ENCODE results near the gene HDAC4.

The HDAC4 gene

DNA sequence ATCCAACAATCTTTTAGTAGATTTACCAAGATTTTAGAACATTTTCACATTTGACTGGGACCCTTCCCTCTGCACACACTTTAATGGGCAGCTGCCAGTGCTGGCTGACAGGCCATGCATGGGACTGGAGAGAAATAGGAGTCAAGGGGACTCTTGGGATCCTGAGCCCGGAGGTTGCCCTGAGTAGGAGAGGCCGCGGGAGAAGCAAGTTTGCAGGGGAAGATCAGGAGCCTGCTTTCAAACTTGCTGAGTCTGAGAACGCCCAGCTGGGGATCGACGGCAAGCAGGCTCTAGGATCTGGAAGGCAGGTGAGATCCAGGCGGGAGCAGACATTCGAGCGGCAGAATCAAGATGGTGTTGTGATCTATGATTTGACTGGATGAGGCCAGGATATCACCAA lies 186.1 kb downstream of the HDAC4 start:
- TF ChIP-seq, protein P1, sequence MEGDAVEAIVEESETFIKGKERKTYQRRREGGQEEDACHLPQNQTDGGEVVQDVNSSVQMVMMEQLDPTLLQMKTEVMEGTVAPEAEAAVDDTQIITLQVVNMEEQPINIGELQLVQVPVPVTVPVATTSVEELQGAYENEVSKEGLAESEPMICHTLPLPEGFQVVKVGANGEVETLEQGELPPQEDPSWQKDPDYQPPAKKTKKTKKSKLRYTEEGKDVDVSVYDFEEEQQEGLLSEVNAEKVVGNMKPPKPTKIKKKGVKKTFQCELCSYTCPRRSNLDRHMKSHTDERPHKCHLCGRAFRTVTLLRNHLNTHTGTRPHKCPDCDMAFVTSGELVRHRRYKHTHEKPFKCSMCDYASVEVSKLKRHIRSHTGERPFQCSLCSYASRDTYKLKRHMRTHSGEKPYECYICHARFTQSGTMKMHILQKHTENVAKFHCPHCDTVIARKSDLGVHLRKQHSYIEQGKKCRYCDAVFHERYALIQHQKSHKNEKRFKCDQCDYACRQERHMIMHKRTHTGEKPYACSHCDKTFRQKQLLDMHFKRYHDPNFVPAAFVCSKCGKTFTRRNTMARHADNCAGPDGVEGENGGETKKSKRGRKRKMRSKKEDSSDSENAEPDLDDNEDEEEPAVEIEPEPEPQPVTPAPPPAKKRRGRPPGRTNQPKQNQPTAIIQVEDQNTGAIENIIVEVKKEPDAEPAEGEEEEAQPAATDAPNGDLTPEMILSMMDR (IDR thresholded peaks at IDR 0.05; ENCODE audit: extremely low read depth, insufficient read depth, missing control alignments): no peak
- in situ Hi-C loops (cut with MboI; ENCODE audit: low pct_unique_long_range_greater_than_20kb, low sequenced_read_pairs, unreplicated experiment): no loop called here
- DNase-seq (ENCODE audit: low spot score): no peak

- in situ Hi-C loops (cut with MboI; ENCODE audit: low pct_unique_long_range_greater_than_20kb, low sequenced_read_pairs, unreplicated experiment): no loop called here
- DNase-seq (ENCODE audit: low spot score): no peak
- TF ChIP-seq, protein P1 (IDR thresholded peaks at IDR 0.05; ENCODE audit: extremely low read depth, insufficient read depth, missing control alignments): no peak
These were observed 187.1 kb downstream of the HDAC4 start for GRCh38 chr2:239213643-239214101.

DNA sequence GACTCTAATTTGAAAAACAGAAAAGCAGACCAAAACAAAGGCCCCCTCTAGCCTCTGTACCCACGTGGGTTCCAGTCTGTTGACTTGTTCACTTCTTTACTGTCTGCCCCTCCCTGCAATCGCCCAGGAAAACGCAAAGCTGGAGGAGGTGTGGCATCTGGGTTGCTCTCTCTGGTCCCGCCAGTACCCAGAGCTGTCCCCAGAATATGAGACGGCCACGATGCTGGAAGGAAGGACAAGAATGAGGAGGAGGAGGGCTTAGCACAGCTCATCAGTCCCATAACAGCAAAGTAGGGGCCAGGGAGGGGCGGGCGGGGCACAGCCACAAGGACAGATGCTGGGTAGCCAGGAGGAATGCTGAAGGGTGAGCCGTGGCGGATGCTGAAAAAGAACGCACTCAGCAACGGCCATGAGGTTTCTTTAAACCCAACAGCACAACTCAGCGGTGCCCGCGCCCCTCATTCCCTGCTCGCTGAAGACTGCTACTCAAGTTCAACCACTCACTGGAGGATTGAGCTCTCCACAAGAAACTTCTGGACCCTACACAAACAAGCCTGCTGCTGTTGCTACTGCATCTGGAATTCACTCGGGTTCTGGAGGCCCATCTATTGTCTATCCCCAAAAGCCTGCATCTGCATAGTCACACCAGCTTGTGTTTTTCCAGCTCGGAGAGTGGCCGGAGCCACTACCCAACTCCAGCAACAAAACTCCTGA lies 187.7 kb downstream of the HDAC4 start:
- TF ChIP-seq, protein P1 (IDR thresholded peaks at IDR 0.05; ENCODE audit: extremely low read depth, insufficient read depth, missing control alignments): no peak
- in situ Hi-C loops (cut with MboI; ENCODE audit: low pct_unique_long_range_greater_than_20kb, low sequenced_read_pairs, unreplicated experiment): no loop called here
- no peak for DNase-seq (ENCODE audit: low spot score)

DNA sequence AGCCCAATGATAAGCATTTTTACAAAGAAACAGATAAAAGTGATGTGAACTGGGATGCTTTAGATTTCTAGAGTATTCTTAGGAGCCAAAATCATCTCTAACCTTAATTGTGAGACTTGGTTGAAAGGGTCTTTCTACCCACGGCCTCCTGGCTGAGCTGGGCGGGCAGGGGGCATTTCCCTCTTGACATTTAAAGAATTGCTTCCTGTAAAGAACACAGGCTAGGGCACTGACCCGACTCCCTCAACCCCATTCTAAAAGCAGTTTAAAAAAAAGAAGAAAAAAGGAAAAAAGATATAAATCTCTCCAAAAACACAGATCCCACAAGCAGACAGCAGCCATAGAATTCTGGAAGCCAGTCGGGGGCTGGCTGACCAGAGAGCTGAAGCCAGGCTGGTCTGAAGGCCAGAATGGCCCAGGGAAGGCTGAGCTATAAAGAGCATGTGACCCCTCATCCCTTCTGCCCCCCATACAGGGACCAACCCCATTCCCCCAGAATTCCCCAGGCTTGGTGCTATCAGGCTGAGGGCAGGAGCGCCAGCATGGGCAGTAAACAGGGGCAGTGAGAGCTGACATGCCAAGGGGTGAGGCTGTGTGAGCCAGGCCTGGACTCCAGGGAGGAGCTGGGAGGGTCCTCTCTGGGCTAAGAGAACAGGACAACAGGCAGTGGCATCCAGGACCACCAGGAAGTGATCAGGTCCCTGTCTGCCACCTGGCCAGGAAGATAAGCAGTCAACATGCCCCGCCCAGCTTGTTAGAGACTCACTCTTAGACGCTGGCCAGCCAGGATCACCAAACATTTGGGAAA lies 188.5 kb downstream of the HDAC4 start:
- DNase-seq (ENCODE audit: low spot score): no peak
- TF ChIP-seq, protein P1 (IDR thresholded peaks at IDR 0.05; ENCODE audit: extremely low read depth, insufficient read depth, missing control alignments): no peak
- in situ Hi-C loops (cut with MboI; ENCODE audit: low pct_unique_long_range_greater_than_20kb, low sequenced_read_pairs, unreplicated experiment): no loop called here

DNA sequence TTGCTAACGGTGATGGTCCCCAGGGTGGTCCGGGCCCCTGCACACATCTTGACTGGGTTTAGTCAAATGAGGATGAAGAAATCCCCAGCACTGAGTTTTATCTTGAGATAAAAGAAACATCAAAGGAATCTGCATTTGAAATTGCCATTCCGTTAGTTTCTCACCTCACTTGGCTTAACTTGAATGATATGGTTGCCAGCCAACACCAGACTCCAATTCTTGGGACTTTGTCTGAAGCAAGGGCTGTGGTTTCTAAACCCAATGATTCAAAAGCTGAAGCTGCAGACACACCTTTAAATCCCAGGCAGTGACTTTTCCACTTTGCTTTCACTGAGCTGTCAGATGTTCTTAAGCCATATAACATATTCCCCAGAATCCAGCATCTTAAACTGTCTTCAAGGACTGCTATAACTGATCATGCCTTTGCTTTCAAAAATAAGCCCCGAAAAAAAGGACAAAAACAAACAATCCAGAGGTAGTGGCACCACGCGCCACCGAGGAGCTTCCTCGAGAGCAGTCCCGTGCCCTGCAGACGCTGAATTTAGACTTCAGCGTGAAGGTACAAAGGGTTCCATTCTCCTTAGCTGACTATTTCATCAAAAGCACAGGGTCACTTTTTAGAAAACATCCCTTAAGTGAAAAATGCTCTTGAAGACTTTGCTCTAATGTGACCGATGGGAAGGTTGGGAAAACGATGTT lies 189.3 kb downstream of the HDAC4 start:
- in situ Hi-C loops (cut with MboI; ENCODE audit: low pct_unique_long_range_greater_than_20kb, low sequenced_read_pairs, unreplicated experiment): no loop called here
- no peak for DNase-seq (ENCODE audit: low spot score)
- TF ChIP-seq, protein P1 (IDR thresholded peaks at IDR 0.05; ENCODE audit: extremely low read depth, insufficient read depth, missing control alignments): no peak

DNA sequence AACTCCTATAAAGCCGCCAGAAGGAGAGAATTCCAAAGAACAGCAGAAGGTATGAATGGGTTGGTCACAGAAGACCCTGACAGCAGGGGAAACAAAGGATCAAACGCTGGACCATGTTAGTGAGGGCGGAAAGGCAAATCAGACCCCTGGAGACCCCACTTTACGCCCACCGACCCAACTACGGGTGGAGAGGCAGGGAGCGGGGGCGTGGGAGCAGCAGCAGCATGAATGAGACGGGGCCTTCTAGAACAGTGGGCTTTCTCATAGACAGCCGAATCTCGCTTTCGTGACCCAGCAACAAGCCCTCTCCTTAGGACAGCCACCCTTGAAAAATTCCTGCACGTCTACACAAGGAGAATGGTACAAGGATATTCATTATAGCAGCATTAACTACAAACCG lies 191.0 kb downstream of the HDAC4 start:
- in situ Hi-C loops (cut with MboI; ENCODE audit: low pct_unique_long_range_greater_than_20kb, low sequenced_read_pairs, unreplicated experiment): no loop called here
- DNase-seq (ENCODE audit: low spot score): no peak
- TF ChIP-seq, protein P1 (IDR thresholded peaks at IDR 0.05; ENCODE audit: extremely low read depth, insufficient read depth, missing control alignments): no peak

Data from GM13977 (cell line).